SK-N-MC (cell line): Measurements from ENCODE around the gene GADD45GIP1.

Source experiments
- EZH2 ChIP-seq: fragments of 200-600 bp; sonication (generic); IDR thresholded peaks from one replicate; pipeline ENCODE4 v1.6.1; 2017; ENCODE audit warnings: antibody characterized with exemption
- FOXP2 ChIP-seq: optimal IDR thresholded peaks from 2 replicates; pipeline ENCODE3; 2011; ENCODE audit warnings: mild to moderate bottlenecking, moderate library complexity; ENCODE audit not compliant: insufficient read depth; ENCODE audit errors: extremely low read length, control extremely low read depth
- POLR2AphosphoS5 ChIP-seq: IDR thresholded peaks from 2 replicates; pipeline ENCODE4 v1.6.1; 2012; ENCODE audit warnings: mild to moderate bottlenecking, low read depth, low read length, borderline replicate concordance

- TF ChIP-seq EZH2 = no peak
- no peak for TF ChIP-seq POLR2AphosphoS5
- no peak for TF ChIP-seq FOXP2
Observed at GRCh38 chr19:12921047-12921446, 36.0 kb downstream of the GADD45GIP1 start.
